NOMO-1 treated with dmso at 0.1 percent for 144 hours (cell line): ENCODE data around the gene KPNB1.

Source experiments
- DNase-seq: peaks from one replicate; lab custom pipeline; 2025; ENCODE audit not compliant: unreplicated experiment; lab: John Stamatoyannopoulos, UW

The KPNB1 gene

GRCh38 chr17:47649153-47649971 lies at the start of gene KPNB1:
TSS of gene KPNB1 (plus strand) at chr17:47649919. CDS start at chr17:47650245, 326 bp downstream.
- peak; percentile 100 for DNase-seq

- no peak for DNase-seq
Observed at GRCh38 chr17:47603830-47604597, 45.7 kb upstream of the KPNB1 start.

GRCh38 chr17:47604598-47604927 lies 45.2 kb upstream of the KPNB1 start:
- DNase-seq: no peak

DNA sequence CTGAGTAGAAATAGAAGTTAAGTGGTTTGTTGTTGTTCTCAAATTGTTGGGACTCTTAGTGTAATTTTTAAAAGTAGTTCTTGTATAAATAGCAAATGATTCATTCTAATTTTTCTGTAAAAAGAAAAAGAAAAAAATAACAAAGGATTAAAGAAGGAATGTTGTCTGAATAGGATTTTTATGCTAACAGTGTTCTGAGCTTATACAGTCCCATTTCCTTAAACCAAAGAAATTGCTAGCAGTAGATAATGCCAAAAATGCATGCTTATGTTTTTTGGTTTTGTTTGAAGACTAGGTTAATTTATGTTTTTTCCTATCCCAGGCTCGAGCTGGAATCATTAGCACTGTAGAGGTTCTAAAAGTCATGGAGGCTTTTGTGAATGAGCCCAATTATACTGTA lies 44.7 kb upstream of the KPNB1 start:
- DNase-seq: no peak

DNA sequence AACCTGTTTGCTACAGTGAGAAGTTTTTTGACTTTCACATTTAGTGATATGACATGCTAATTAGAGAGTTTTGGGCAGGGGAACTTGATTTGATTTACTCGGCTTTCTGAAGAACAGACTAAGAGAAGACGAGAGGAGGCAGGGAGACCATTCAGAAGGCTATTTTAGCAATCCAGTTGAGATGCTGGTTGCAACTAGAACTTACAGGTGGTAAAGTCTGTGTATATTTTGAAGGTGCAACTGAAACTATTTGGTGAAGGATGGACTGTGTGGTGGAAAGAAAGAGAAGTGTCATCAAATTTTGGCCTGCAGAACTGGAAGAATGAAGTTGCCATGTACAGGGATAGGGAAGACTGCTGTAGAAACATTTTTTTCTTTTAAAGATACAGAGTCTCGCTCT lies 42.2 kb upstream of the KPNB1 start:
- DNase-seq: no peak

DNA sequence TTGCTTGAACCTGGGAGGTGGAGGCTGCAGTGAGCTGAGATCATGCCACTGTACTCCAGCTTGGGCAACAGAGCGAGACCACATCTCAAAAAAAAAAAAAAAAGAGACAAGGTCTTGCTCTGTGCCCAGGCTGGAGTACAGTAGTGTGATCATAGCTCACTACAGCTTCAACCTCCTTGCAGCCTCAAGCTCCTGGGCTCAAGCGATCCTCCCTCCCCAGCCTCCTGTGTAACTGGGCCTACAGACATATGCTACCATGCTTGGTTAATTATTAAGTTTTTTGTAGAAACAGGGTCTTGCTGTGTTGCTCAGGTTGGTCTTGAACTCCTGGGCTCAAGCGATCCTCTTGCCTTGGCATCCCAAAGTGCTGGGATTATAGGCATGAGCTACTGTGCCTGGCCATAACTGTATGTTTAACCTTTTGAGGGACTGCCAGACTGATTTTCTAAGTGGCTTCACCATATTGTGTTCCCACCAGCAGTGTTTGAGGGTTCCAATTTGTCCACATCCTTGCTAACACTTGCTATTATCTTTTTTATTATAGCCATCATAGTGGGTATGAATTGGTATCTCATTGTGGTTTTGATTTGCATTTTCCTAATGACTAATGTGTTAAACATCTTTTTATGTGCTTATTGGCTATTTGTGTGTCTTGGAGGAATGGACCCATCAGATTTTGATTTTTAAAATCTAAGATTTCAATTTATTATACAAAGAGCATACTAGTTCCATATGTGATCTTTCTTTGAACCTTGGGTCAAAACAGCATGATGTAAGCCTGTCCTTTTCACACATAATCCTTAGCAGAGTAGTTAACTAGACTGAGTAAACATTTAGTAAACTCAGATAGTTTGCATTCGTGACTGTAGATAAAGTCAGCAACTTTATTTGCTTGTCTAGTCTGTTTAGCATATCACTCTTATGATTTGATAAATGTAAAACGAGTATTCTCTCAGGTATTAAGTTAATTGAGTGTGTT lies 38.1 kb upstream of the KPNB1 start:
- no peak for DNase-seq

DNA sequence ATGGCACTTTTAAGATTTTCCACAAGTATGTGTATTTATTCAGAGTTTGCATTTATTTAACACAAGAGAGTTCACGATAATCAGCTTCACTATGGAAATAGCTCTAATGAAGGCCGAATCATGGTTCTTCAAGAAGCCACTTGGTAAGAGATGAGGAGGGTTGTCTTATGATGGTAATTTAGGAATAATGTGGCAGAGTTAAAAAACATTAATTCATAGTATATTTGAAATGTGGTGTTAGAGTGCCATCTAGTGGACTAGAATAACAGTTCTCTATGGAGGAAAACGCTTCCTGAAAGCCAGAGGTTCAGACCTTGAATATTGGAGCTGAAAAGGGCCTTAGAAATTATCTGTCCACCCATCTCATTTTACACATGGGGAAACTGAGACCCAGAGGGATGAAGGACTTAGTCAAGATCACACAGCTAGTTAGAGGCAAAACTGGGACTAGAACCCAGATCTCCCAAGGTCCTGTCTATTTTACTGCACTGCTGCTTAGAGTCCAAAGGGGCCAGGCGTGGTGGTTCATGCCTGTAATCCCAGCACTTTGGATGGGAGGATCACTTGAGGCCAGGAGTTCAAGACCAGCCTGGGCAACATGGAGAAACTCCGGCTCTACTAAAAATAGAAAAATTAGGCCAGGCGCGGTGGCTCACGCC lies 33.8 kb upstream of the KPNB1 start:
- DNase-seq: peak; percentile 3

DNA sequence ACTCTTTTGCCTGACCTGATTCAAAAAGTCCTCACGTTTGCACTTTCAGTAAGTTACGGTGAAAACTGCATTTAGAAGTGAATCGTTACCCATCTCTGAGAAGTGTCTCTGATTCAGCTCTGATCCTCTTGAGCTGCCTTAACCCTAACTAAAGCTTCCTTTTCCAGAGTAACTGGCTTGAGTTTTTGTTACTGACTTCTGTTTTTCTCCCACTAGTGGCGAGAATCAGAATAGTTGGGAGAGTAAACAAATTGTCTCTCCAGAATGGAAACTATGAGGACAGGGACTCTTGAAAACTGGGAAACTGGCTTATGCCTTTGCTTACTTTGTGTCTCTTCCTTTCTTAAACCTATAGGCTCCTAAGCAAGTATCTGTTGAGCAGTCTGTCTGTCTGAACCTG lies 31.3 kb upstream of the KPNB1 start:
- no peak for DNase-seq

GRCh38 chr17:47620503-47621245 lies 29.0 kb upstream of the KPNB1 start:
- DNase-seq: no peak

DNA sequence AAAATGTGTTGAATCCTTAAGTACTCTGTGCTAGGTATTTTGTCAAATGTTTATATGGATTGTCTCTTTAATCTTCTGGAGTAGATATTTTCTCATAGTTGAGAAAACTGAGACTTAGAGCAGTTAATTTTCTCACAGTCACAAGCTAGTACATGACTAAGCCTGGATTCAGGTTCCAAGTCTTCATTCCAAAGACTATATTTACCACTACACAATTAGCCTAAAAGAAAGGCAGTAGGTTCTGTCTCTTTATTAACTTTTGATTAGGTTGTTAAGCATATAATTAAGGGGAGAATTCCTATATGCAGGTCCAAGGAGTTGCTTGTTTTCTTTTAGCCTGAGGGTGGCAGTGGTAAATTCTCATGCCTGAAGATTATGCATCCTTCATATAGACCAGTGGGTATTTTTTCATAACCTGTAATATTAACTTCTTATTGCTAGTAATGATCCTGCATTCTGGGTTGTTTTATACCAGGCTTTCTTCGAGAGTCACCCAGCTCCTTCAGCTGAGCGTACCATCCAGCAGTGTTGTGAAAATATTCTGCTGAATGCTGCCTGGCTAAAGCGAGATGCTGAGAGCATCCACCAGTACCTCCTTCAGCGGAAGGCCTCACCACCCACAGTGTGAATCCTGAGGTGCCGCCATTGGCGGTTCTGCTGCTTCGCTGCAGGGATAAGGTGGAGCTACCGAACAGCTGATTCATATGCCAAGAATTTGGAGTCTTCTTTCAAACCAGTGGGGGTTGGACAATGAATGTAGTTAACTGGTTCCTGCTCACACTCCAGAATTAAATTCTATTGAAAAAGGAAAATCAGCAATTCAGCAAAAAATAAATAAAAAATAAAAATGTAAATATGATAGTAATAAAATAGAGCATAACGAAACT lies 28.2 kb upstream of the KPNB1 start:
- no peak for DNase-seq

GRCh38 chr17:47622180-47622549 lies 27.6 kb upstream of the KPNB1 start:
- no peak for DNase-seq

DNA sequence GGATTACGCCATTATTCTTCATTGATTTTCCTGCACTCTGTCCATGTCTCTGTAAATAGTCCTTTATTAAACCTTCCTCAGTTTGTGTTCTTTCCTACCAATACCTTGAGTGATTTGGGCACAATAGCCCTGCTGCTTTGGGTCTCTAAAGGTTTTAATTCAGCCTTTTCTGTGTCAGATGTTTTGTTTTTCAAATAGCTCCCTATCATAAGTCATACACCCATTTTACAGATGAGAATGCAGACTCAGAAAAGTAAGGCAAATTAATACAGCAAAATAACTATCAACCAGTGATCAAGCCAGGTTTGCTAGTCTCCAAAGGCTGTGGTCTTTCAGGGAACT lies 25.0 kb upstream of the KPNB1 start:
- no peak for DNase-seq

GRCh38 chr17:47628014-47628566 lies 21.6 kb upstream of the KPNB1 start:
- no peak for DNase-seq

DNA sequence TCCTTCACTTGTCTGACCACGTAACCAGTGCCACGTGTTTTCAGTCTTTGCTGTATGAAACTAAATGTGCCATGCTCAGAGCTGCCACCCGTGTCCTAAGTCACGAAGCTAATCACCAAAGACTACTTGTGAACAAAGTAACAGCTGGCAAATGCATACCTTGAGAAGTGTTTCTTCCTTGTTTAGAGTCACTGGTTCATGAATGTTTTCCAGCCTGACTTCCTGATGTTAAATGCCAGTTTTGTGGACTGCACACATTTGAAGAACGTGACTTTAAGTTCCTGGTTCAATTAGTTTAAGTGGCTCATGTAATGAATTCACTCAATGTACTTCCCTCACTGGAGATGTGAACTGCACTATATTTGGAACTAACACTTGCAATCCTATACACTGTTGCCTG lies 19.9 kb upstream of the KPNB1 start:
- DNase-seq: no peak

GRCh38 chr17:47630614-47631013 lies 19.1 kb upstream of the KPNB1 start:
- DNase-seq: no peak

GRCh38 chr17:47632991-47633390 lies 16.7 kb upstream of the KPNB1 start:
- DNase-seq: no peak

GRCh38 chr17:47633996-47634395 lies 15.7 kb upstream of the KPNB1 start:
- no peak for DNase-seq

DNA sequence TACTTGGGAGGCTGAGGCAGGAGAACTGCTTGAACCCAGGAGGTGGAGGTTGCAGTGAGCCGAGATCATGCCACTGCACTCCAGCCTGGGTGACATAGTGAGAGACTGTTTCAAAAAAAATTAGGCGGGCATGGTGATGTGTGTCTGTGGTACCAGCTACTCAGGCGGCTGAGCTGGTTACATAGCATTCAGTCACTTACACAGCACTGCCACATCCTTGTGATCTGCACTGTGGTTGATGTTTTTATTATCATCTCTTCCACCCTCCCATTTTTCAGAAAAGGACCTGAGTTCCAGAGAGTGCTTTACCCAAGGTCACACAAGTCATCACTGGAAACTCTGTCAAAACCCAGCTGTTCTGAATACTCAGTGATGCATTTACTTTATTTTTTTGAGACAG lies 14.8 kb upstream of the KPNB1 start:
- DNase-seq: no peak

- no peak for DNase-seq
Observed at GRCh38 chr17:47635734-47636133, 14.0 kb upstream of the KPNB1 start.
